Karpas-422 (cell line): Measurements from ENCODE around the gene KIAA0040. TPM values are rescaled to one million over a fixed set of nuclear protein-coding genes. Genes with fewer than 3 reads are reported as not detected.
A peak's percentile ranks its signal among the peaks of the same experiment; 100 is the strongest.

Experiments
- DNase-seq: peaks from one replicate; pipeline ENCODE4 v3.0.0-alpha.2; 2015
- H2AFZ ChIP-seq: fragments of 200-600 bp; sonication (generic); 2 replicates; pipeline ENCODE4 v1.6.1; 2014; ENCODE audit warnings: antibody characterized with exemption, low read length, mixed read lengths
- H3K27ac ChIP-seq: fragments of 200-600 bp; sonication (generic); 2 replicates; pipeline ENCODE4 v1.5.1; 2014; ENCODE audit warnings: mild to moderate bottlenecking, low read length, moderate library complexity
- H3K27me3 ChIP-seq: fragments of 200-600 bp; sonication (generic); 2 replicates; pipeline ENCODE4 v1.6.1; 2014; ENCODE audit warnings: low read length, mixed read lengths
- H3K36me3 ChIP-seq: fragments of 200-600 bp; sonication (generic); 2 replicates; pipeline ENCODE4 v1.6.1; 2014; ENCODE audit warnings: low read length, mixed read lengths; ENCODE audit not compliant: insufficient read depth
- H3K4me1 ChIP-seq: fragments of 200-600 bp; sonication (generic); 2 replicates; pipeline ENCODE4 v1.6.1; 2014; ENCODE audit warnings: mild to moderate bottlenecking, low read length, mixed read lengths
- H3K4me2 ChIP-seq: fragments of 200-600 bp; sonication (generic); 2 replicates; pipeline ENCODE4 v1.6.1; 2014; ENCODE audit warnings: low read length, low read depth, mild to moderate bottlenecking; ENCODE audit not compliant: poor library complexity, severe bottlenecking
- H3K4me3 ChIP-seq: fragments of 200-600 bp; sonication (generic); 2 replicates; pipeline ENCODE4 v1.5.1; 2014; ENCODE audit warnings: mild to moderate bottlenecking, antibody characterized with exemption, low read length, mixed read lengths
- H3K79me2 ChIP-seq: fragments of 200-600 bp; sonication (generic); 2 replicates; pipeline ENCODE4 v1.6.1; 2014; ENCODE audit warnings: mild to moderate bottlenecking, low read length, mixed read lengths
- H3K9ac ChIP-seq: fragments of 200-600 bp; sonication (generic); 2 replicates; pipeline ENCODE4 v1.6.0; 2014; ENCODE audit warnings: low read length
- H3K9me2 ChIP-seq: fragments of 200-600 bp; sonication (generic), shearing (Covaris generic); replicated peaks from 2 replicates; pipeline ENCODE4 v1.6.0; 2014; ENCODE audit warnings: mild to moderate bottlenecking, low read length, moderate library complexity; ENCODE audit not compliant: insufficient read depth
- H3K9me3 ChIP-seq: fragments of 300-700, 200-600 bp; sonication (generic); 2 replicates; pipeline ENCODE4 v1.6.1; 2014; ENCODE audit warnings: low read length, mixed read lengths
- H4K20me1 ChIP-seq: fragments of 200-600 bp; sonication (generic); 2 replicates; pipeline ENCODE4 v1.6.1; 2014; ENCODE audit warnings: mild to moderate bottlenecking, antibody characterized with exemption, low read length, low read depth; ENCODE audit not compliant: insufficient read depth
- total RNA-seq: library from RNA; depleted of rRNA; stranded (reverse); fragments of >200 nt; shearing (Covaris generic); gene quantifications from 2 replicates; pipeline ENCODE4 v1.2.3, GENCODE V29; 2014; ENCODE audit warnings: low replicate concordance

KIAA0040 gene
- total RNA-seq, 1 experiment from 2014 or later, result 86.6 TPM

DNA sequence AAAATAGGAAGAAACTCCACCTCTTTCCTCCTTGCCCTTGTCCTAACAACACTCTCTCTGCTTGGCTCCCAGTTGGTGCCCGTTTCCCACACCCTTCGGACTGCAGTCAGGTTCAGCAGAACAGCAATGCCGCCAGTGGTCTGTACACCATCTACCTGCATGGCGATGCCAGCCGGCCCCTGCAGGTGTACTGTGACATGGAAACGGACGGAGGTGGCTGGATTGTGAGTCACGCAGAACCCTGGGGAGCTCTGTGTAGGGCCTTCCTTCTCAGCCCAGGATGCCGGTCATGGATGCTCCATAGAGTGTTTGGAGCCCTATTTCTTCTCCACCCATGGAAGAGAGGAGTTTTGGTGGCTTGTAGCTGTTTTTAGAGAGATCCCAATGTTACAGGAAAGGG lies 64.1 kb downstream of the KIAA0040 start:
- Histone ChIP-seq H3K9me2 (no peaks in the 10 kb centered on the region), H2AFZ (no peak overlapping the region), H3K9me3 (no peaks in the 10 kb centered on the region), H3K27me3 (no peaks in the 10 kb centered on the region), H3K4me1 (peaks cover 13% of the 10 kb centered on the region), H3K4me3 (no peak overlapping the region), H3K79me2 (no peaks in the 10 kb centered on the region), H3K36me3 (no peaks in the 10 kb centered on the region), H3K27ac (no peak overlapping the region), H4K20me1 (no peaks in the 10 kb centered on the region), H3K9ac (no peak overlapping the region), H3K4me2 (no peak overlapping the region)
- peak; percentile 24 for DNase-seq

DNA sequence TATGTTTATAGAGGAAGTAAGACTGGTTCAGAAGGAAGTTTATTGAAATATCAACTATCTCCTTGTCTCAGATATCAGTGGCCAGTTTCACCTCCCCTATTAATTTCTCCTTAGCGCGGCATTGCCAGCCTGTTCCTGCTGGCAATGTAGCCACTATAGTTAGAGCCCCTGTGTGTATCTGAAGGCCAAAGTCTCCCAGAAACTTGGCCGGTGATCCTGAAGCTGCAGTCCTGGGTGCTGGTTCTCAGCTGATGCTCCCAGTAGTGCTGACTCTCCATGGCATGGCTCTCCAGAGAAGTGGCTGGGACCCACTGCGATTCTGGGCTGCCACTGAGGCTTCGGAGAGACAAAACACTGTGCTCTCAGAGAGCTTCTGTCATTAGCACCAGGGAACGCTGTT lies 65.0 kb downstream of the KIAA0040 start:
- Histone ChIP-seq H3K4me1 (peaks cover 13% of the 10 kb centered on the region), H3K4me2 (no peak overlapping the region), H3K9ac (no peak overlapping the region), H3K27ac (no peak overlapping the region), H3K36me3 (no peaks in the 10 kb centered on the region), H3K9me3 (no peaks in the 10 kb centered on the region), H4K20me1 (no peaks in the 10 kb centered on the region), H3K4me3 (no peak overlapping the region), H2AFZ (no peak overlapping the region), H3K9me2 (no peaks in the 10 kb centered on the region), H3K79me2 (no peaks in the 10 kb centered on the region), H3K27me3 (no peaks in the 10 kb centered on the region)
- DNase-seq, result no peak

DNA sequence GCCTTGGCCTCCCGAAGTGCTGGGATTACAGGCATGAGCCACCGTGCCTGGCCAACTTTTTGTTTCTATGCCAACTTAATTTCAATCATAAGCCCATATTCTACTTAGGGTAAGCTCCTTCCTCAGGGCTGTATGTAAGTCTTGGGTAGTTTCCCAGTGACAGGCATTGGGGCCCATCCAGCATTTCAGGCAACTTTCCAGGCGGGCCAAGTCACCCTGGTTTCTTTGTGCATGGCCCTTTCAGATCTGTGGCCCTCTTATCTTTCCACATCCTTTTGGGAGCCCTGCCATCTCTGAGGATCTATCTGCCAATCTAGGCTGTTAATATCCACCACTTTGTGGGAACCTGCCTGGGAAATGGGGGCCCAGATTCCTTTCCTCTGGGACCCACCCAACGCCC lies 66.2 kb downstream of the KIAA0040 start:
- Histone ChIP-seq H3K9me3 (no peaks in the 10 kb centered on the region), H3K9ac (no peak overlapping the region), H4K20me1 (no peaks in the 10 kb centered on the region), H3K4me3 (no peak overlapping the region), H3K27me3 (no peaks in the 10 kb centered on the region), H3K4me2 (no peak overlapping the region), H2AFZ (no peak overlapping the region), H3K9me2 (no peaks in the 10 kb centered on the region), H3K27ac (no peak overlapping the region), H3K36me3 (no peaks in the 10 kb centered on the region), H3K4me1 (peaks cover 13% of the 10 kb centered on the region), H3K79me2 (no peaks in the 10 kb centered on the region)
- peak; percentile 34 for DNase-seq

DNA sequence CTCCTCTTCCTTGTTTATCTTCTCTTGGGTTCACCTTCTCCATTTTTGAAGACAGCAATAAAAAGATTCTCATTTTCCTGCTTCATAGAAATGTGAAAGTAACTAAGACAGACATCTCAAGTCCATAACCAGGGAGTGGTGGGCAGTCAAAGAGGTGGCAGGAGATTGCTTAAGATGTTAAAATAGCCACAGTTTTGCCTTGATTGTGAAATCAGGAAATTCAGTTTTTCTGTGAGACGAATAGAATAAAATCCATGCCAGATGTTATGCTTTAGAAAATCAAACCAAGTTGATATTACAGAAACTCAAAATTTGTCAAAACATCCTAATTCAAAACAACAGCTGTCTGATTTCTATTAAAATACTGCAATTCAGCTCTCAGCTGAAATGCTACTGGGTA lies 67.7 kb downstream of the KIAA0040 start:
- no peak overlapping the region for H3K4me2 ChIP-seq
- no peak for DNase-seq
- H3K79me2 ChIP-seq, result no peaks in the 10 kb centered on the region
- no peak overlapping the region for H3K27ac ChIP-seq
- H3K9me3 ChIP-seq, result no peaks in the 10 kb centered on the region
- H3K27me3 ChIP-seq, result no peaks in the 10 kb centered on the region
- H3K4me3 ChIP-seq, result no peak overlapping the region
- peaks cover under 1% of the 10 kb centered on the region; the same call in 1 of the 2 replicates for H3K4me1 ChIP-seq
- no peaks in the 10 kb centered on the region for H3K9me2 ChIP-seq
- H2AFZ ChIP-seq, result no peak overlapping the region
- no peaks in the 10 kb centered on the region for H3K36me3 ChIP-seq
- H4K20me1 ChIP-seq, result no peaks in the 10 kb centered on the region
- no peak overlapping the region for H3K9ac ChIP-seq

DNA sequence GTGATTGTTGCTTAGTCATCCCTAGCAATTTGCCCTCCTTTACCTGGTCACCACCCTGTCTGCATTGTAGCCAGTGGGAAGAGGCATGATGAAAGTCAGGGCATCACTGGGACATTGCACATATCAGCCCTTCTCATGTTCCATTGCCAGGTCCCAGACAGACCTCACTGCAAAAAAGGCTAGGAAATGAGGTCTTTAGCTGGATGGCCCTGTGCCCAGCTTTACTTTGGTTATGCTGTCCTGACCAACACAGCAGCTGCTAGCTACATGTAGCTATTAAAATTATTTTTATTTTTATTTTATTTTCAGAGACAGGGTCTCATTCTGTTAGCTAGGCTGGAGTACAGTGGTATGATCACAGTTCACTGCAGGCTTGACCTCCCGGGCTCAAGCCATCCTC lies 72.1 kb downstream of the KIAA0040 start:
- Histone ChIP-seq H3K36me3 (no peaks in the 10 kb centered on the region), H3K79me2 (no peaks in the 10 kb centered on the region), H3K9me2 (no peaks in the 10 kb centered on the region), H3K4me3 (no peak overlapping the region), H3K9me3 (no peaks in the 10 kb centered on the region), H3K4me2 (no peak overlapping the region), H2AFZ (no peak overlapping the region), H3K4me1 (no peaks in the 10 kb centered on the region), H3K27ac (no peak overlapping the region), H3K27me3 (no peaks in the 10 kb centered on the region), H3K9ac (no peak overlapping the region), H4K20me1 (no peaks in the 10 kb centered on the region)
- no peak for DNase-seq

DNA sequence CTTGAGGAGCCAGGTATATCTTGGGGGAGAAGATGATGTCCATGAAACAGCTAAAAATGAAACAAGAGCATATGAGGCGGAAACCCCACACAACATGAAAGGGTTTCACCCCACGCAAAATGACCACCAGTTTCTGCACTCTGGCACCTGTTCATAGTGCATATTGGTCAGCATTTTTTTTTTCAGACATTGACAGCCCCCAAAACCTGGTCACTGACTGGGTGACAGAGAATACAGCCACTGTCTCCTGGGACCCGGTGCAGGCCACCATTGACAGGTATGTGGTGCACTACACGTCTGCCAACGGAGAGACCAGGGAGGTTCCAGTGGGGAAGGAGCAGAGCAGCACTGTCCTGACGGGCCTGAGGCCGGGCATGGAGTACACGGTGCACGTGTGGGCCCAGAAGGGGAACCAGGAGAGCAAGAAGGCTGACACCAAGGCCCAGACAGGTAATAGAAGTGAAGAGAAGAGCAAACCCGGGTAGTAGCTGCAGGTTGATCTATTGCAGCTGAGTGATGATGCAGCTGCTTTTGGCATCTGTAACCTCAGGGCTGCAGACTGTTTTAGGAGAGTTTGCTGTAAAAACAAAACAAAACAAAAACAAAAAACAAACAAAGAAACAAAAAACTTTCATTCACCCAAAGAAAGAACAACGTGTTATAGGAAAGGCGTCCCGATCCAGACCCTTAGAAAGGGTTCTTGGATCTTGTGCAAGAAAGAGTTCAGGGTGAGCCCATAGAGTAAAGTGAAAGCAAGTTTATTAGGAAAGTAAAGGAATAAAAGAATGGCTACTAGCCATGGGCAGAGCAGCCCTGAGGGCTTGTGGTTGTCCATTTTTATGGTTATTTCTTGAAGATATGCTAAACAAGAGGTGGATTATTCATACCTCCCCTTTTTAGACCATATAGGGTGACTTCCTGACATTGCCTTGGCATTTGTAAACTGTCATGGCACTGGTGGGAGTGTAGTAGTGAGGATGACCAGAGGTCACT lies 73.9 kb downstream of the KIAA0040 start:
- Histone ChIP-seq H2AFZ (no peak overlapping the region), H3K9ac (no peak overlapping the region), H3K4me1 (no peaks in the 10 kb centered on the region), H3K4me3 (no peak overlapping the region), H3K9me2 (no peaks in the 10 kb centered on the region), H3K27ac (no peak overlapping the region), H3K4me2 (no peak overlapping the region), H4K20me1 (no peaks in the 10 kb centered on the region), H3K9me3 (no peaks in the 10 kb centered on the region), H3K27me3 (no peaks in the 10 kb centered on the region), H3K79me2 (no peaks in the 10 kb centered on the region), H3K36me3 (no peaks in the 10 kb centered on the region)
- peak; percentile 21 for DNase-seq

DNA sequence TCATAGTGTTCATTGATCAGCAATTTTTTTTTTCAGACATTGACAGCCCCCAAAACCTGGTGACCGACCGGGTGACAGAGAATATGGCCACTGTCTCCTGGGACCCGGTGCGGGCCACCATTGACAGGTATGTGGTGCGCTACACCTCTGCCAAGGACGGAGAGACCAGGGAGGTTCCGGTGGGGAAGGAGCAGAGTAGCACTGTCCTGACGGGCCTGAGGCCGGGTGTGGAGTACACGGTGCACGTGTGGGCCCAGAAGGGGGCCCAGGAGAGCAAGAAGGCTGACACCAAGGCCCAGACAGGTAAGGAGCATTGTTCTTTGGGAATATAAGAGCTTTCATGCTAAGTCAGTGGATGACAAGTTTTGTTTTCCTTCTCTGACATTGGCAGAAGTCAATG lies 75.7 kb downstream of the KIAA0040 start:
- no peaks in the 10 kb centered on the region for H3K4me1 ChIP-seq
- DNase-seq, result peak; percentile 36
- no peaks in the 10 kb centered on the region for H4K20me1 ChIP-seq
- H3K79me2 ChIP-seq, result no peaks in the 10 kb centered on the region
- 0 out of 2 replicates have a peak, but pooled peaks cover 3% of the 10 kb centered on the region for H3K27me3 ChIP-seq
- no peaks in the 10 kb centered on the region for H3K9me2 ChIP-seq
- no peak overlapping the region for H2AFZ ChIP-seq
- no peak overlapping the region for H3K4me3 ChIP-seq
- no peaks in the 10 kb centered on the region for H3K9me3 ChIP-seq
- H3K27ac ChIP-seq, result no peak overlapping the region
- no peak overlapping the region for H3K9ac ChIP-seq
- no peak overlapping the region for H3K4me2 ChIP-seq
- no peaks in the 10 kb centered on the region for H3K36me3 ChIP-seq

DNA sequence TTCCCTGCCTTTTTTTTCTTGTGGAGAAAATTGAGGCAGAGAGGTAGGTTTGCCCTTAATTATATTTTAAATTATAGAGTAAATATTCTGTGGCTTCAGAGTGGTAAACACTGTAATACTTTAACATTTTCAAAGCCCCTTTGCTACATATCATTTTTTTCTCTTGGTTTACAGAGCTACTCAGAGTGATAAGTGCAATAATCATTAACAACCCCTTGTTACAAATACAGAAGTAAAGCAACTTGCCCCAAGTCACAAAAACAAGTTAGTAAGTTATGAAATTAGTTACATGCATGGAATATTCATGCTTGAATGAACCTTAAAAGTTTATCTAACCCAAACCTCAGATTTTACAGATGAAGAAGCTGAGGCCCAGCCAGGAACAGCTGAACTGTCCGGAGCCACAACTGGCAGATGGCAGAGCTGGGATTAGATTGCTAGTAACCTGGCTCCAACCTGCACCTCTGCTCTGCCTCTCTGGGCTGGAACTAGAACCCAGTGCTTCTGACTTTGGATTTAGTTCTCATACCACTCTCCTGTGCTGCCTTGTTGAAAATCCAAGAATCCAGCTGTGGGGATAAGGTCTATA lies 76.3 kb downstream of the KIAA0040 start:
- H3K27me3 ChIP-seq, result 0 out of 2 replicates have a peak, but pooled peaks cover 3% of the 10 kb centered on the region
- H3K4me1 ChIP-seq, result no peaks in the 10 kb centered on the region
- no peaks in the 10 kb centered on the region for H3K9me3 ChIP-seq
- H3K4me2 ChIP-seq, result no peak overlapping the region
- no peaks in the 10 kb centered on the region for H3K36me3 ChIP-seq
- no peaks in the 10 kb centered on the region for H3K9me2 ChIP-seq
- no peak overlapping the region for H3K9ac ChIP-seq
- DNase-seq, result no peak
- H4K20me1 ChIP-seq, result no peaks in the 10 kb centered on the region
- H3K27ac ChIP-seq, result no peak overlapping the region
- no peak overlapping the region for H2AFZ ChIP-seq
- H3K4me3 ChIP-seq, result no peak overlapping the region
- H3K79me2 ChIP-seq, result no peaks in the 10 kb centered on the region
